Neuronal stem cell (in vitro differentiated cells): ENCODE data around the gene LHX4.

Experiments
- DNase-seq: peaks from one replicate; pipeline ENCODE4 v3.0.0-alpha.2; 2013; ENCODE audit warnings: low spot score
- H2AFZ ChIP-seq: one replicate; pipeline ENCODE4 v1.6.1; 2013; ENCODE audit warnings: mild to moderate bottlenecking, low read length, inconsistent platforms
- H2AK5ac ChIP-seq: 2 replicates; pipeline ENCODE4 v1.6.1; 2013; ENCODE audit warnings: low read depth, mild to moderate bottlenecking, inconsistent platforms, low read length, moderate library complexity, mixed read lengths
- H2BK120ac ChIP-seq: 2 replicates; pipeline ENCODE4 v1.6.1; 2013; ENCODE audit warnings: low read depth, mild to moderate bottlenecking, inconsistent platforms, low read length, moderate library complexity, mixed read lengths
- H2BK12ac ChIP-seq: one replicate; pipeline ENCODE4 v1.6.1; 2013; ENCODE audit warnings: low read length, inconsistent platforms
- H2BK15ac ChIP-seq: 2 replicates; pipeline ENCODE4 v1.6.1; 2013; ENCODE audit warnings: mild to moderate bottlenecking, low read length, inconsistent platforms, mixed read lengths
- H2BK5ac ChIP-seq: one replicate; pipeline ENCODE4 v1.6.1; 2013; ENCODE audit warnings: inconsistent platforms, mild to moderate bottlenecking, low read length, moderate library complexity
- H3K14ac ChIP-seq: one replicate; pipeline ENCODE4 v1.6.1; 2013; ENCODE audit warnings: low read length, inconsistent platforms
- H3K18ac ChIP-seq: 2 replicates; pipeline ENCODE4 v1.6.1; 2013; ENCODE audit warnings: low read length, inconsistent platforms
- H3K23ac ChIP-seq: 2 replicates; pipeline ENCODE4 v1.6.1; 2013; ENCODE audit warnings: low read depth, mild to moderate bottlenecking, mixed read lengths, low read length, inconsistent platforms; ENCODE audit not compliant: poor library complexity
- H3K27ac ChIP-seq: replicated peaks from 3 replicates; pipeline ENCODE4 v1.5.1; 2013; ENCODE audit warnings: low read length, inconsistent platforms
- H3K27me3 ChIP-seq, 3 experiments: 2 replicates each; pipeline ENCODE4 v1.6.1; 2013; ENCODE audit warnings: low read length in 3 of 3, mild to moderate bottlenecking in 2 of 3, inconsistent platforms in 1 of 3, low read depth in 1 of 3, mixed read lengths in 1 of 3, moderate library complexity in 1 of 3; ENCODE audit not compliant: control insufficient read depth in 3 of 3, insufficient read depth in 3 of 3
- H3K36me3 ChIP-seq, 2 donors: replicated peaks in 1 of 2; 2 replicates each; pipeline ENCODE4 v1.6.1; 2013; ENCODE audit warnings: low read length in 2 of 2; ENCODE audit not compliant: control insufficient read depth in 2 of 2, insufficient read depth in 2 of 2
- H3K4ac ChIP-seq: 2 replicates; pipeline ENCODE4 v1.6.1; 2013; ENCODE audit warnings: inconsistent platforms, mild to moderate bottlenecking, low read length, moderate library complexity
- H3K4me1 ChIP-seq, 2 donors: 1 replicate in 1 of 2; 2 replicates in 1 of 2; pipeline ENCODE4 v1.6.1; 2013; ENCODE audit warnings: low read length in 2 of 2, low read depth in 1 of 2; ENCODE audit not compliant: control insufficient read depth in 2 of 2, insufficient read depth in 1 of 2
- H3K4me2 ChIP-seq: one replicate; pipeline ENCODE4 v1.6.1; 2013; ENCODE audit warnings: mild to moderate bottlenecking, low read length, inconsistent platforms; ENCODE audit not compliant: insufficient read depth, poor library complexity, severe bottlenecking
- H3K4me3 ChIP-seq, 2 donors: 2 replicates each; pipeline ENCODE4 v1.5.1; 2013; ENCODE audit warnings: low read length in 2 of 2, mild to moderate bottlenecking in 2 of 2, inconsistent platforms in 1 of 2, moderate library complexity in 1 of 2
- H3K79me1 ChIP-seq: one replicate; pipeline ENCODE4 v1.6.1; 2013; ENCODE audit warnings: low read depth, mild to moderate bottlenecking, inconsistent platforms, low read length, moderate library complexity
- H3K9ac ChIP-seq: one replicate; pipeline ENCODE4 v1.6.1; 2013; ENCODE audit warnings: mild to moderate bottlenecking, low read depth, low read length, inconsistent platforms; ENCODE audit not compliant: poor library complexity
- H3K9me3 ChIP-seq, 2 donors: replicated peaks in 1 of 2; 2 replicates each; pipeline versions ENCODE3 to v1.6.1; 2013; ENCODE audit warnings: low read length in 2 of 2, mild to moderate bottlenecking in 2 of 2, inconsistent platforms in 1 of 2, low read depth in 1 of 2, mixed read lengths in 1 of 2, moderate library complexity in 1 of 2; ENCODE audit not compliant: control insufficient read depth in 2 of 2, insufficient read depth in 1 of 2
- H4K8ac ChIP-seq: one replicate; pipeline ENCODE4 v1.6.1; 2013; ENCODE audit warnings: low read depth, mild to moderate bottlenecking, inconsistent platforms, low read length, moderate library complexity
- H4K91ac ChIP-seq: one replicate; pipeline ENCODE4 v1.6.1; 2013; ENCODE audit warnings: low read length, low read depth, mild to moderate bottlenecking, inconsistent platforms; ENCODE audit not compliant: poor library complexity
- WGBS, 2 donors: extraction: QIAGEN DNeasy Blood & Tissue Kit; methylation state at CpG; one replicate each; pipeline ENCODE4 v1.1.7; 2013; ENCODE audit warnings: missing lambda C conversion rate in 2 of 2, mixed read lengths in 1 of 2; ENCODE audit not compliant: insufficient read length in 2 of 2, insufficient replicate concordance in 1 of 2; ENCODE audit errors: extremely low coverage in 2 of 2; 5-methylcytosine and 5-hydroxymethylcytosine counted together

Gene LHX4

GRCh38 chr1:180265871-180266270 lies 35.8 kb downstream of the LHX4 start:
- no peaks in the 10 kb centered on the region for H3K9me3 ChIP-seq
- H3K27ac ChIP-seq = no peak overlapping the region
- no CpG with 5 or more reads among the region's 4 CpGs for WGBS, 2 donors

GRCh38 chr1:180266275-180267210 lies 36.5 kb downstream of the LHX4 start:
- H3K18ac ChIP-seq = peak overlapping the region; percentile 84
- H3K4me3 ChIP-seq = no peak overlapping the region
- H2AFZ ChIP-seq = no peak overlapping the region
- peak overlapping the region; percentile 48 for H2AK5ac ChIP-seq
- H3K79me1 ChIP-seq = peaks cover 2% of the 10 kb centered on the region
- H3K4me1 ChIP-seq = peaks cover 14 to 28% of the 10 kb centered on the region in 2 donors
- peak overlapping the region; percentile 51 for H2BK15ac ChIP-seq
- peak overlapping the region; percentile 43 for H2BK5ac ChIP-seq
- DNase-seq = no peak
- no peak overlapping the region for H3K23ac ChIP-seq
- WGBS, 2 donors = no CpG with 5 or more reads among the region's 28 CpGs
- H3K36me3 ChIP-seq = no peaks in the 10 kb centered on the region
- H2BK120ac ChIP-seq = no peak overlapping the region
- no peaks in the 10 kb centered on the region for H3K9me3 ChIP-seq
- no peak overlapping the region for H4K8ac ChIP-seq
- peaks cover 0 to 4% (median 0%) of the 10 kb centered on the region in 3 experiments for H3K27me3 ChIP-seq
- H3K4me2 ChIP-seq = no peak overlapping the region
- no peak overlapping the region for H3K14ac ChIP-seq
- H2BK12ac ChIP-seq = peak overlapping the region; percentile 49
- H3K4ac ChIP-seq = peak overlapping the region; percentile 37
- H4K91ac ChIP-seq = peak overlapping the region; percentile 82
- H3K9ac ChIP-seq = no peak overlapping the region
- no peak overlapping the region for H3K27ac ChIP-seq

More at GRCh38 chr1:180265871-180266270, 35.8 kb downstream of the LHX4 start:
- H3K4me2 ChIP-seq = no peak overlapping the region
- no peak overlapping the region for H2BK15ac ChIP-seq
- H3K9ac ChIP-seq = no peak overlapping the region
- no peak overlapping the region for H2BK120ac ChIP-seq
- no peak overlapping the region for H3K4ac ChIP-seq
- H3K27me3 ChIP-seq = peaks cover 0 to 4% (median 2%) of the 10 kb centered on the region in 3 experiments
- H2AK5ac ChIP-seq = peak overlapping the region; percentile 53
- peak overlapping the region; percentile 44 for H3K23ac ChIP-seq
- no peaks in the 10 kb centered on the region for H3K36me3 ChIP-seq
- H4K91ac ChIP-seq = no peak overlapping the region
- no peak overlapping the region for H2BK5ac ChIP-seq
- no peak overlapping the region for H3K4me3 ChIP-seq
- peak overlapping the region; percentile 84 for H3K18ac ChIP-seq
- H2AFZ ChIP-seq = no peak overlapping the region
- no peak overlapping the region for H2BK12ac ChIP-seq
- no peak for DNase-seq
- no peak overlapping the region for H3K14ac ChIP-seq
- H4K8ac ChIP-seq = no peak overlapping the region
- peaks cover 2% of the 10 kb centered on the region for H3K79me1 ChIP-seq
- H3K4me1 ChIP-seq = peaks cover 14 to 23% of the 10 kb centered on the region in 2 donors

GRCh38 chr1:180267211-180267561 lies 37.1 kb downstream of the LHX4 start:
- H3K14ac ChIP-seq = no peak overlapping the region
- H3K4me1 ChIP-seq = peaks cover 14 to 34% of the 10 kb centered on the region in 2 donors
- H4K8ac ChIP-seq = no peak overlapping the region
- H2AFZ ChIP-seq = no peak overlapping the region
- peaks cover 2% of the 10 kb centered on the region for H3K79me1 ChIP-seq
- no CpG with 5 or more reads among the region's 12 CpGs for WGBS, 2 donors
- H2BK12ac ChIP-seq = no peak overlapping the region
- peak overlapping the region; percentile 48 for H2AK5ac ChIP-seq
- no peak overlapping the region for H3K4ac ChIP-seq
- no peak overlapping the region for H4K91ac ChIP-seq
- no peak overlapping the region for H3K27ac ChIP-seq
- H2BK120ac ChIP-seq = no peak overlapping the region
- H3K36me3 ChIP-seq = no peaks in the 10 kb centered on the region
- H3K18ac ChIP-seq = peak overlapping the region; percentile 38
- H2BK15ac ChIP-seq = no peak overlapping the region
- H2BK5ac ChIP-seq = no peak overlapping the region
- H3K9ac ChIP-seq = no peak overlapping the region
- no peak overlapping the region for H3K23ac ChIP-seq
- no peak for DNase-seq
- no peak overlapping the region for H3K4me2 ChIP-seq
- H3K27me3 ChIP-seq = peaks cover 0 to 4% (median 0%) of the 10 kb centered on the region in 3 experiments
- H3K4me3 ChIP-seq = no peak overlapping the region
- H3K9me3 ChIP-seq = no peaks in the 10 kb centered on the region

GRCh38 chr1:180267761-180268555 lies 37.9 kb downstream of the LHX4 start:
- Histone ChIP-seq H3K4me3 (no peak overlapping the region), H3K36me3 (peaks cover 0 to 3% of the 10 kb centered on the region in 2 donors), H3K27ac (no peak overlapping the region), H3K23ac (no peak overlapping the region), H3K9me3 (no peaks in the 10 kb centered on the region), H2AK5ac (no peak overlapping the region), H3K4me2 (no peak overlapping the region), H3K18ac (no peak overlapping the region), H3K79me1 (peaks cover 2% of the 10 kb centered on the region), H3K9ac (no peak overlapping the region), H3K4ac (no peak overlapping the region), H3K4me1 (peaks cover 14 to 36% of the 10 kb centered on the region in 2 donors), H3K14ac (no peak overlapping the region), H2BK15ac (no peak overlapping the region), H2BK5ac (no peak overlapping the region), H2BK120ac (no peak overlapping the region), H4K8ac (no peak overlapping the region), H2BK12ac (no peak overlapping the region), H3K27me3 (peaks cover 0 to 2% (median 0%) of the 10 kb centered on the region in 3 experiments), H2AFZ (no peak overlapping the region), H4K91ac (no peak overlapping the region)
- DNase-seq = no peak
- whole genome bisulfite sequencing, 2 donors = no CpG with 5 or more reads among the region's 5 CpGs
